GM21786 (cell line): ENCODE results near the gene RAD18.

Source experiments
- ATAC-seq: cut with Tn5 transposase; IDR thresholded peaks from one replicate; pipeline ENCODE4 v1.9.1; 2021; ENCODE audit not compliant: unreplicated experiment

RAD18 gene

DNA sequence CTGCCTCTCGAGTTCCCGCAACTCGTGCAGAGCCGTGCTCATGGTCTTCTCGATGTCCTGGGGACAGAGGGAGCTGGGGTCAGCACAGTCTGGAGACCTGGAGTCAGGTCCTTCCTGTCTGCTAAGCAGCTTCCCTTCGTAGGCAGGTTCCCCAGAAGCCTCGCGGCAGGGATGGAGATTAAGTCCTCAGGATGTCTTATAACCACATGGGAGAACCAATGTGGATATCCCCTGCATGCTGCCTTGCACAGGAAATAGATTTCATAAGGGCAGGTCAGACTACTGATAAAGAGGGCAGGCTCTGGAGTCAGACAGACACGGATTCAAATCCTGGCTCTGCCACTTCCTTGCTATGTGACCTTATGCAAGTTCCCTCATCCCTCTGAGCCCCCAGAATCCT, 22.6 kb upstream of the RAD18 start:
- ATAC-seq, result no peak

- ATAC-seq, result no peak
These were observed 22.1 kb upstream of the RAD18 start for GRCh38 chr3:8985411-8985831.

DNA sequence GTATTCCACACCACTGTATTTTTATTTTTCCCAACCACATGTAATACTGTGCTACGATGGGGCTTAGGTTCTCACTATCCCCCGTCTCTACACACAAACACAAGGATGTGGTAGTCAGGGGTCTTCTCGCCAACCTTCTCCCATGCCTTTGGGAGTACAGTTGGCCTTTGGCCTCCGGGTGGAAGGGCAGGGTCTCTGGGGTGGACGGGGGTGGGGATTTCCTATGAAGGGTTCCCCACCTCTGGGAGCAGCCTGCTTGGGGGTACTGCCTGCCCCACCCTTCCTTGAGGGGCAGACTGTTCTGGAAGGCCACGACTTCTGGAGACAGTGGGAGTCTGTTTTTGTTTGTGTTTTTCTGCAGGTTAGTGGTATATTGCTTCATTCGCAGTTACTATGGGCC, 21.3 kb upstream of the RAD18 start:
- no peak for ATAC-seq

DNA sequence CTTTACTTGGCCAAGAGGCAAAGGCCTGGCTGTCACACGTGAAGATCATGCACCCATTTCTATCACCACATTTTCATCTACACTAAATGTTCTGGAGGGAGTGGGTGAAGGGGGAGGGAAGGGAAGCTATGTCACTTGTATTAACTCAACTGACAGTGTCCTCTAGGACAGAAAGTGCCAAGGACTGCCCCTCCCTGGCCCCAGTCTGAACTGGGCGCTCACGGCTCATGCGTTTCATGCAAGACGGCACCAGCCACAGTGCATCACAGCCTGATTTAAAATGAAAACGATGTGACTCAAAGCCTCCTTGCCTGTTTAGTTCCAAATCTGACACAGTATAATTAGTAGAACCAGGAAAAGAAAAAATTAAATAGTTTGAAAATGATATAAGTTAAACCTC, 20.8 kb upstream of the RAD18 start:
- no peak for ATAC-seq

DNA sequence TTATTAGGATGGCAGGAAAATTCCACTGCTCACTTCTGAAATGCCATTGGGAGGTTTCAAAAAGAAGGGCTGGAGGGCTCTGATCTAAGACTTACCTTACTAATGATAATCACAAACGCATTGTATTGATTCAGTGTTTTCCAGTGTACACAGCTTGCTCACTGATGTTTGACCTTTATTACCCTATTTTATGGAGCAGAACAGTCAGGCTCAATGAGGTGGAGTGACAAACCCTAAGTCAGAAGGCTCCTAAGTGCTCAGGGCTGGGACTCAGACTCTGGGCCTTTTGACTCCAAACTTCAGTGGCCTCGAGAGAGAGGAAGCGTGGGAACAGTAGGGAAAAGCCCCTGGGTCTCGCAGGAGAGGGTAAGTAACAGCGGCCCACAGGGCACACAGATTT, 20.3 kb upstream of the RAD18 start:
- no peak for ATAC-seq

GRCh38 chr3:8983026-8983425, 19.8 kb upstream of the RAD18 start:
- ATAC-seq, result no peak

GRCh38 chr3:8982509-8982908, 19.2 kb upstream of the RAD18 start:
- ATAC-seq, result no peak

- no peak for ATAC-seq
These were observed 18.4 kb upstream of the RAD18 start for GRCh38 chr3:8981700-8982099.

GRCh38 chr3:8981296-8981695, 18.0 kb upstream of the RAD18 start:
- ATAC-seq, result no peak

GRCh38 chr3:8980756-8981257, 17.5 kb upstream of the RAD18 start:
- ATAC-seq, result no peak

GRCh38 chr3:8979262-8979661, 16.0 kb upstream of the RAD18 start:
- ATAC-seq, result no peak

GRCh38 chr3:8978551-8978950, 15.3 kb upstream of the RAD18 start:
- no peak for ATAC-seq

DNA sequence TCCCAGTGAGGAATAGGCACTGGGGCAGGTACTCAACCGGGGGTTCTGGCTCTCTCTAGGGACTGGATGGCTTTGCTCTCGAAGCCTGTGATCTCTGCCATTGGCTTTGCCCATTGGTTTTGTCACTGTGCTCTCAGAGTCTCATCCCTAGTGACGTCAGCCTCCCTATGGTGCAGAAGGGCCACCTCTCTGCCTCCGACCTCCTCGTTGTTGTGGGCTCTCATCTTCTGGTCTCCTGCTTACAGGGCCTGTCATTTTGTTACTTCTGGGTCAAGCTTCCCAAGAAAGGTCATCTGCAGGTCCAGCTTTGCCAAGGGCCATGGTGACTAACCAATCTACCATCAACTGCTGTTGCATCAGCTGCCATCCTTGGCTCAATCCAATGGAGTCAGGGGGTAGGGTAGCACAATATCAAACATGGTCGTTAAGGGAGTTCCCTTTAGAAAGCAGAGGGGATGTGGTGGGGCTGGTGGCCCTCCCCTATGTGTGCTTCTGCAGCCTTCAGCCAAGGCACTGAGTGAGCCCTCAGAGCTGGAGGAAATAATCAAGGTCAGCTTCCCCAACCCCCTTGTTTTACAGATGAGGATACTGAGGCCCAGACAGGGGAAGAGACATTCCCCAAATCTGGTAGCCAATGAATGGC, 13.4 kb upstream of the RAD18 start:
- no peak for ATAC-seq

DNA sequence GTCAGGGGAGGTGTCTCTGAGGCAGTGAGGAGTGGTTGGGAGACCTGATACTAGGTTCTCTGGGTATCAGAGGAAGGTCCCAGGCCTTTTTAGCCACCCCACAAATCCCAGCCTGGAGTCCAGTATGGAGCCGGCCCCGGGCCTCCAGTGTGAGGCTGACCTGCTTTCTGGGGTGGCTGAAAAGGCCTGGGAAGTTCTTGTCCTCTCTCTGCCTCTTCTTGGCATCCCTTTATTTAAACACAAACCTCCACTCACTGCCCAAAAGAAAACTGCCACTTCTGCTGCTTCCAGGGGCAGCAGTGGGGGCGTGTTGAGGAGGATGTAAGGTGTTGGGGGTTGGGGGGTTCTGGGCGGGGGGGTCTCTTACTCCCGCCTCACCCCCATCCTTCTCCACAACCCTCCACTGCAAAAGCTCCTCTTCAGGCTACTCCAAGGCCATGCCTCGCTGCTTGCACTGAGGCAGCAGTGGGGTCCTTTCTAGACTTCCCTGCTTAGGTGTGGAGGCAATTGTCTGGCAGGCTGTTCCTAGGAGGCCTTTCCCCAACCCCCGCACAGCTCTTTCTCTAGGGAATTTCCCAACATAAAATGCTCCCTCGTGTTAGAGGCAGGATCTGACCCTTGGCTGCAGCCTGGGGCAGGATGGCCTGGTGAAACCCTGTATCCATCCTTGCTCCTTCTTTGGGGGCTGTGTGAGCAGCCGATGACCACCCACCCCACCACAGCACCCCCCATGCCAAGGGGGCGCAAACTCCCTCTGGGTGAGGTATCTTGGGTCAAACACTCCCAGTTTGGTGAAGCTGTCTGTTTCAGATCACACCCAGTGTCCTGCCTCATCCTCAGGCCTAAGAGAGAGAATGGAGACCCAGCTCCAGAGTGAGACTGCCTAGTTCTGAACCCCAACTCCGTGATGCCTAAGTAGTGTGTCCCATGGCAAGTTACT, 12.1 kb upstream of the RAD18 start:
- ATAC-seq, result no peak

DNA sequence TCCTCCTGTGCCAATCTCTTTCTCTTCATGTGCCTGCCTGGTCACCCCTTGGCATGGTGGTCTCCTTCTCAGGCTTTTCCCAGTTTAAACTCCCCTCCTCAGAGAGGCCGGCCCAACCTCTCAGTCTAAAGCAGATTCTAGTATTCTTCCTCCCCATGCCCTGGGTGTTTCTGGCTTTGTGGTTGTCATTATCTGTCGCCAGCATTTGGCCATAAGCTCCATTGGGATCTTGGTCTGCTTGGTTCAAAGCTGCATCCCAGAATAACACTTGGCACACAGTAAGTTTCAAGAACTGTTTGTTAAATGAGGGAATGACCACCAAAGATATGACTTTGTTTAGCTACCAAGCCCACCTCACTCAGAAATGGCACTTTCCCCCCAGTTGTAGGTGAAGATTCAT, 11.2 kb upstream of the RAD18 start:
- ATAC-seq, result no peak

- no peak for ATAC-seq
These were observed 9.4 kb upstream of the RAD18 start for GRCh38 chr3:8972639-8973038.

DNA sequence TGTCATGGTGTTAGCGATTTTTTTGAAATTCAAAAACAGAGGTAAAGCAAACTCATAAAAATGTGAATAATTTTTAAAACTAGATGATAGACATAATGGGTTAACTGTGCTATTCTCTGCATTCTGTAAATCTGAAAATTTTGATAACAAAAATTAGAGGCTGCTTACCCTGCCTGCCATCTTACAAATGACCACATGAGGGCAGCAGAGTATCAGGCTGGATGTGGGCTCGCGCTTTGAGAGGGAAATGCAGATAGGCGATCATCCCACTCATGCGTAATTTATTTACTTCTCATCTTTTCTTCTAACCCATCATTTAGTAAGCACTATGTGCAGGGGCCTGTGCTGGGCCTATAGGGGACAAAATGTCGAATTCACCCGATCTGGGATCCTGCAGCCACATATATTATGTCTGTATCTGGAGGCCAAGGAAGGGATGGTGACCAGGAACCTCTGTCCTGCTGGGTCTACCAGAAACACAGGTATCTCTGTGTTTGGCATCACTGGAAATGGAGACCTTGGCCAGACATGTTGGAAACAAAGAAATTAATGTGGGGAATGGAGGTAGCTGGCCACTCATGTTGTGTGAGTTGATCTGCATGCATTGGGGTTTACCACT, 7.8 kb upstream of the RAD18 start:
- peak; percentile 57 for ATAC-seq

DNA sequence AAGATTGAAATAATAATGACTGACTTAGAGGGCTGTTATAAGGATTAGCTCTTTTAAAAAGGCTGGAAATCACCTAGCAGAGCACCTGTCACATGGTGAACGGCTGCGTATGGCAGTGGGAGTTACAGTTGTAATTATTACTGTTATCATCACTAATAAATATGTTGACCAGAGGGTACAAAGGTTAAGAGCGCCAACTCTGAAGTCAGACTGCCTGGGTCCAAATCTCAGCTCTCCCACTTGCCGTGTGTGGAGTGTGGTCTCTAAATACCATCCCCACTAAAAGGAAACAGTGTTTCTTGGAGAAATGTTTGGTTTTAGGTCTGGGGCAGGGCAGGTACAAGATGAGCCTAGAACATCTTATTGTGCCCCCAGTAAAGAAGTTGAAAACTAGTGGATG, 6.0 kb upstream of the RAD18 start:
- ATAC-seq, result no peak

GRCh38 chr3:8968375-8968882, 5.2 kb upstream of the RAD18 start:
- no peak for ATAC-seq

GRCh38 chr3:8967553-8967952, 4.3 kb upstream of the RAD18 start:
- no peak for ATAC-seq

DNA sequence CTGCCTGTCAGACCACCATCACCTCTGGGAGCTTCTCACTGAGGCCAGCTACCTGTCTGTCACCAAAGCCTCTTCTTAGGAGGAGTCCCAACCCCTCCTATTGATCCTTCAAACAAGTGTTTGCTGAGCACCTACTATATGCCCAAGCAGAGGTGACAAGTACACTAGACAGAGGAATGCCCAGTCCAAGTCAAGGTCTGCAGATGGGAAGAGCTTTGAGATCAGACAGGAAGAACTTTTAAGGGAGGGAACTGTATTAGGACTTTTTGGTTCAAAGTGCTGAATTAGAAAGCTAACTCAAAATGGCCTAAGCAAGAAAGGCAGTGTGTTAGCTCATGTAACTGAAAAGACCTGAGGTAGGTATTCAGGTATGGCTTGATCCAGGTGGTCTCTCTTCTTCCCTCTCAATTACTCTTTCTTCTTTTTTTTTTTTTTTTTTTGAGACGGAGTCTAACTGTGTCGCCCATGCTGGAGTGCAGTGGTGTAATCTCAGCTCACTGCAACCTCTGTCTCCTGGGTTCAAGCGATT, 3.6 kb upstream of the RAD18 start:
- ATAC-seq, result no peak
